ELR (cell line): ENCODE data around the gene ANKS1B.
"Not testable (repeated sequence)": the region's sequence is repeated elsewhere in the genome, so short reads cannot be mapped to it uniquely, and the experiment has no call there.

Source experiments
- DNase-seq: peaks from one replicate; pipeline ENCODE4 v3.0.0-alpha.2; 2015; ENCODE audit warnings: low read depth

The ANKS1B gene

DNA sequence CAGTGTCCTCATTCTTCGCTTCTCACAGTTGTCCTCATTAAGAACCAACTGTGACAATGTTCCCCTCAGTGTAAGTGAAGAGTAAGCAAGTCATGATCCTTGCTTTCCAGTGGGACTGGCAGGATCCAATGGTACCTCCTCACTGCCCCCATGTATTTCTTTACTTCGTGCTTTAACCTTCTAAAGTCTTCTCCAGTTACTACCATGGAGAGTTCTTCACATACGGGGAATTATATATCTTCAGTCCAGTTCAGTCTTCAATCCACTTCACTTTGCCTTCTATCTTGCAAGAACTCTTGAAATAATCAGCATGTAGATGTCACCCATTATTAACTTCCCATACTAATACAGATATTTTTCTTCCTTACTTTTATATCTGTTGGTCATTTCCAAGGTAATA lies 719.1 kb downstream of the ANKS1B start:
- no peak for DNase-seq

DNA sequence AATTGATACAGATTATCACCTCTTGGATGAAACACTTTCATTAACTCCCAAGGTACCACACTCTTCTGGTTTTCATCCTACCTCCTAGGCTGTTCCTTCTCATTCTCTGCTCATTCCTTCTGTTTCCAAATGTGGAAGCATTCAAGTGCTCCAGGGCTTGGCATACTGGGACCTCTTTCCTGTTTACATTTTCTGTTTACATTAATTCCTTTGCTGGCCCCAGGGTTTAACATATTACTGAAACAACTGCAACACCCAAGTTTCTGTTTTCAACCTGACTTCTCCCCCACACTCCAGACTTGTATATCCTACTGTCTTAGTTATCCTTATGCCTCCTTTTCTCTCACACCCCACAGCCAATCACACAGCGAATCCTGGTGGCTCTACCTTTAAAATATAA lies 723.5 kb downstream of the ANKS1B start:
- no peak for DNase-seq

DNA sequence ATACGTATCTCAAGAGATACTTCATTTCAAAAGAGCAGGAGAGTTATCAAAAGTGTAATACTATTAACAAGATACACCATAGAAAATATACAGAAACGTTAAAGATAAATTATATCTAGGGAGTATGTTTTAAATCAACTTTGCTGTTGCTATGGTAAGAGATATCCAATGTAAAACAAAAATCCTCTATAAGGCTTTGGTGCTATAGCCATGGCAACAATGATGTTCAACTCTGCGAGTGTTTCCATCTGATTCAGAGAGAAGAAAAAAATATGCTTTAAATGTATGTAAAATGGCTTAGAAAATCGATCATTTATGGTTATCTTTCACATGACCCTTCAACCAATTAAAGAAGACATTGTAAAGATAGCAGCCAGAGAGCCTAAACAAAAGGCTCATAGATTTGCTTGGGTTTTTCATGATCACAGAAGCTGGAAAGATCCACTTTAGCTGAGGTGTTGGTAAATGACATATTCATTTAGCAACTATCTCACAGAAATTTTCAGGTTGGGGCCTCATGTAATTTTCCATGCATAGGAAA lies 724.2 kb downstream of the ANKS1B start:
- DNase-seq = no peak

DNA sequence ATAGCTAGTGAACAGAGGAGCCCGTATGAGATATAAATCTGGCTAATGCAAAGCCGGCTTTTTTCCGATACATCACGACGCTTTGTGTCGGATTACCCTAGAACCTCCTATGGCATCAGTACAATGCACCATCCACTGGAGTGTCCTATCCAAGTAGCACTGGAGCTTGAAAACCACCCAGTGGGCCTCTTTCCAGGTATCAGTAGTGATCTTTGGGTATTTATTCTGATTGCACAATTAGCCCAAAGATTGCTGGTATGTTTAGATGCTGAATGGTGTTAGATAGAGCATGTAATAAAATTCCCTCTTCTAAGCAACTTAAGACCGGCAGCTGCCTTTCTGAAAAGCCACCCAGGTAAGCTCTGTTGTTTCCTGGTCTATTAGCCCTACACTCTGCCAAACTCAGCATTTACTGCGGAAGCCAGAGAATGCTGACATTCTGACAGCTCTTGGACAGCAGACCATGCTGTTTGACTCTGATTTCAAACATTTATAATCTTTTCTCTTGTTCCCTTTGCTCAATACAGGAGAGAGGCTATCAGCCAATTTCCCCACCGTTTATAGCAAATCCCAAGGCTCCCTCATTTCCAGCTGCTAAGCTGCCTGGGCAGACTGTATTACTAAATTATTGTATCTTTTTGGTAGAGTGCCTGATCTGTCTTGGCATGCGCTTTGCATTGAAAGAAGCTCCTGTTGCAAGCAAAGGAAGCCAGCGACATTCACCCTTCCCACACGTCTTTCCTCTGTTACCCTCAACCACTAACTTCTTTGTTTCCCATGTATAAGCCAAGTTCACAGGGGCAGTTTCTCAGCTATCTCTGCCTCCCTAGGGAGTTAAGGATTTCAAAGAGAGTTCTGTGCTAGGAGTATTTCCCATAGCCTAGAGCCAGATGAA lies 725.4 kb downstream of the ANKS1B start:
- no peak for DNase-seq

DNA sequence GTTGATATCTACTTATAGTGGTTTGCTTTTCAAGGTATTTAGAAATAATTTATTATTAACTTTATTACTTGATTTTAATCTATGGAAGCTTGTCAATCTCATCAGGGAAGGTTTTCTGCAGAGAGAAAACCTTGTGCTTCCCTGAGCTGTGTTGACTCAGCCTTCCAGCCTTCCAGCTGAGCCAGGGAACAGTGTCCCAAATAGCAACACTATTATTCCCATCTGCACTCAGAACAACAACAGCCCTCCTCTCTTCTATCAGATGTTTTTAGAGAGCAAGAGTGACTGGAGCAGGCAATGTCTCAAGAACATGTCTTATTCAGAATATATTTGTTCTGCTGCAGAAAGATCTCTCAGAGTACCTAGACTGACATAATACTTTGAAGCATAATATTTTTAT lies 727.1 kb downstream of the ANKS1B start:
- DNase-seq = no peak

DNA sequence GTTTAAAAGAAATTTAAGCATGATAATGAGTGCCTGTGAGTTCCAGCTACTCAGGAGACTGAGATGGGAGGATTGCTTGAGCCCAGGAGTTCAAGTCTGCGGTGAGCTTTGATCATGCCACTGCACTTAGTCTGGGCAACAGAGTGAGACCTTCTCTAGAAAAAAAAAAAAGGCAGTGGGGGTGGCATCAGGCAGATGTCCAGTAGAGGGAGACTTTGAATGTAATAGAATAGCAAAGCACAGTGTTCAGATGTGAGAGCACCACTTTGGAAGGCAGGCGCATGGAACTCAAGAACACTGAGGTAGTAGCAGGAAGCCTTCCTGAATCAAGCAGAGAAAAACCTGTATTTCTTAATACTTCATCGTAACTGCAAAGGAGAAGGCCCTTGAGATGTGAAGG lies 731.7 kb downstream of the ANKS1B start:
- DNase-seq = no peak

DNA sequence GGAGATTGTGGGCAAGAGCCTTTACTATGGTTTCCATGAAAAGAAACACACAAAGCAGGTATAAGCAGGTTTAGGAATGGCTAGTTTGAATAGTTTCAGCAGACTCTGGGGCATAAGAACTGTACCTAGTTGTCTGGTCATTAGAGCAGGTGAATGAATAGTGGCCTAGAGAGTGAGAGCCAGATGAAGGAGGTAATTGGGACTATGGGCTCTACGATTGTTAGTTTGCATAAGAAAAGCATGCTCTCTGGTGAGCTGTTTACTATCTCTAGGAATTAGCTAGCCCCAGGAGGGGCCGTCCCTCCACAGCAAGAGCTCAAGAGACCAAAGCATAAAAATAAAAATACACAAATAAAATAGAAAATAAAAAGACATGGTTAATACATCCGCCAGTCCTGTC lies 734.6 kb downstream of the ANKS1B start:
- DNase-seq = no peak

DNA sequence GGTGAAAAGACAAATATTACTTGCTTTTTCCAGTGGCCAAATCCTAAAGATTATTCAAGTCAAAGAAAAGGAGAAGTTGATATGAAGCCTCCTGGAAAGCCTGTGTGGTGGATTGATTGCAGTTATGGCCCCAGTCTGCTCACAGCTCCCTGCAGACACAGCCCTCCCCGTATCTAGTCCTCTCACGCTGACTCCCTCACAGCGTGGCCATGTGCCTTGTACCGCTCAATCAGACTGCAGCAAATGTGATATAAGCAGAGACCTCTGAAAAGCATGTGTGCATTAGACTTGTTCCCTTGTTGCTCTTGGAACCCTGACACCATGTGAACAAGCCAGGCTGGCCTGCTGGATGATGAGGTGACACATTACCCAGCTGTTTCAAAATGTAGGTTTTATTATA lies 735.2 kb downstream of the ANKS1B start:
- DNase-seq = no peak

DNA sequence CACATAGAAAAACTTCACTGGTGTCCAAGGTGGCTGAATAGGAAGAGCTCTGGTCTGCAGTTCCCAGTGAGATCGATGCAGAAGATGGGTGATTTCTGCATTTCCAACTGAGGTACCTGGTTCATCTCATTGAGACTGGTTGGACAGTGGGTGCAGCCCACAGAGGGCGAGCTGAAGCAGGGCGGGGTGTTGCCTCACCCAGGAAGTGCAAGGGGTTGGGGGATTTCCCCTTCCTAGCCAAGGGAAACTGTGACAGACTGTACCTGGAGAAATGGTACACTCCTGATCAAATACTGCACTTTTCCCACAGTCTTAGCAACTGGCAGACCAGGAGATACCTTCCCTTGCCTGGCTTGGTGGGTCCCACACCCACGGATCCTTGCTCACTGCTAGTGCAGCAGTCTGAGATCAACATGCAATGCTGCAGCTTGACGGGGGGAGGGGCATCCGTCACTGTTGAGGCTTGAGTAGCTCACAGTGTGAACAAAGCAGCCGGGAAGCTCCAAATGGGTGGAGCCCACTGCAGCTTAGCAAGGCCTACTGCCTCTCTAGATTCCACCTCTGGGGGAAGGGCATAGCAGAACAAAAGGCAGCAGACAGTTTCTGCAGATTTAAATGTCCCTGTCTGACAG lies 746.7 kb downstream of the ANKS1B start:
- not testable (repeated sequence) for DNase-seq

DNA sequence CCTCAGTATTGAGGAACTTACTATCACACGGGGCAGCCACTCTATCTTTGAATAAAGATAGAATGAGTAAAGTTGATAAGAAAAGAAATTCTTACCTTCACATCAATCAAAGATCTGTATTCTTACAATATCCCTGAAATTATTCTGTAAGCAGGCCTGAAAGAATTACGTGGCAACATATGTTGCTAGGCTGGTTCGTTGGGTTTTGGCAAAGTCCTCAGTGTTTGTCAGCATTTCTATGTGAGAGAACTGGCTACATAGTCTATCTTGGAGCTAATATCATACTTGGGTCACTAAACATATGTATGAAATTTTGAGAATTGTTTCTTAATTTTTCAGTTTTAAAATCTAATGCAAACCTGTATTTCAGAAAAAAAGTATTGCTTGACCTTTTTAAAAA lies 749.4 kb downstream of the ANKS1B start:
- DNase-seq = no peak

DNA sequence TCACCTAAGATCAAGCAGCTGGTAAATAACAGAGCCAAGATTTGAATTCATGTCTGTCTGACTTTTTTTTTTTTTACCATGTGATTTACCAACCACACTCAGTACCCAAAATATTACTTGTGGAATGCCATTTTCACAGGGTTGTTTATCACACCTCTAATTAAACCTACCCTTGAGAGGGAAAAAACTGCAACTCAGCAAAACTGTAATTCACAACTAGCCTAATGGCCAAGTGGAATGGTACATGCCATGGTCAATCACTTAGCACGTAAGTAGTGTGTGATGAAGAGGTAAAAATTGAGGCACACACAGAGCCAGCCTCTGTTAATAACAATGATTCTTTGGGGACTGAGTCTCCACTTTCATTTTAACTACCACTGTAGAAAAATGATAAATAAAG lies 750.0 kb downstream of the ANKS1B start:
- no peak for DNase-seq

DNA sequence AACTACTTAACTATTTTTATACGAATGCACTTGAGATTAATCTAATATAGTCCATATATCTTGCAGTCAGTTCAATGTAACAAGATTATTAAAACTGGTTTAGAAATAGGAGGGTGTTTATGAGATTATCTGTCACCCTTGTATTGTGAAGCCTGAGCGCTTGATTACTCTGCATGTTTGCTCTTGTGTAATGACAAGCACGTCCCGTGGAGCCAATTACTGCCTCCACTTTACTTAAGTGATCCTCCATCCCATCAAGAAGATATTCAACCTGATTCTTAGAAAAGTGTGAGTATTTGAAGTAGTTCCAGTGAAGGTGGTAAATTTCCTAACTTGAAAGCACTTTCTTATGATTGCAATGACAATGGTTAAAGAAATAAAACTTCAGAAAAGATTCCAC lies 752.4 kb downstream of the ANKS1B start:
- DNase-seq = no peak

DNA sequence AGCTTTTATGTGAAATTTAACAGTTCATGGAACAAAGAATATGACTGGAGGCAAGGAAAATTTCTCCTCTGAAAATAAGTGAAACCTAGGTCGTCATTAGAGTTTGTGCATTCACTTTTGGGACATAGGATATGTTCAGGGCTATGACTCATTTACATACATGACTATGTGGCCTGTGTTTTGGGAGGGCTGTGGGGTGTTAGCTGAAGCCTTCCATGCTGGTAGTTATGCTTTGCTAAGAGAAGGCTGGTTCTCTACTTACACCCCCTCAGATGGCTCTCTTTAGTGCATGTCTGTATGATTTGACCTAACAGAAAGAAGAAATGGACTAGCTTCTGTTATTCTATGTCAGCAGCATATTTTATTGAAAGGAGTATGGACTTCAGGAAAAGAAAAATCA lies 753.7 kb downstream of the ANKS1B start:
- DNase-seq = no peak

DNA sequence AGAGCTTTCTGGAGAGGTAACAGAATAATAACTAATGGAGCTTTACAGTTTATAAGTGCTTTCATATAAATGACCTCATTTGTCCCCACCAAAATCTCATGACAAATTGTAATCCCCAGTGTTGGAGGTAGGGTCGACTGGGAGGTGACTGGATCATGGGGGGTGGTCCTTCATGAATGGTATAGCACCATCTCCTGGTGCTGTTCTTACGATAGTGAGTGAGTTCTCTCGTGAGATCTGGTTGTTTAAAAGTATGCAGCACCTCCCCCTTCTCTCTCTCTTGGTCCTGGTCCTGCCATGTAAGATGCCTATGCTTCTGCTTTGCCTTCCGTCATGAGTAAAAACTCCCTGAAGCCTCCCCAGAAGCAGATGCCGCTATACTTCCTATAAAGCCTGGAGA lies 760.5 kb downstream of the ANKS1B start:
- DNase-seq = no peak

DNA sequence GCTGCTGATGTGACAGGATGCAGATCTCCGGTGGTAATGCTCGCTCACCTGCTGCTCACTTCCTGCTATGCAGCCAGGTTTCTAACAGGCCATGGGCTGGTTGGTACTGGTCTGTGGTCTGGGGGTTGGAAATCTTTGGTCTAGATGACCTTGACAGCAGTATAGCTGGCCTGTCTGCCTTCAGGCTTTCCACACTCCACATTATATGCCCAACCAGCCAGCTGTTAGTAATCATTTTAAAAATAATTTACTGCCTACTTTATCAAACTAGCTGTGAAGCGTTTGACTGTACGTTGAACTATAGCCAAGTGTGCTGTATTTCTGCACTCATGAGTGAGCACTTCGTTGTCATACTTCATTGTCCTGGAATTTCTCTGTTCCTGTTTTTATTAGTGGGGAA lies 761.2 kb downstream of the ANKS1B start:
- DNase-seq = no peak

DNA sequence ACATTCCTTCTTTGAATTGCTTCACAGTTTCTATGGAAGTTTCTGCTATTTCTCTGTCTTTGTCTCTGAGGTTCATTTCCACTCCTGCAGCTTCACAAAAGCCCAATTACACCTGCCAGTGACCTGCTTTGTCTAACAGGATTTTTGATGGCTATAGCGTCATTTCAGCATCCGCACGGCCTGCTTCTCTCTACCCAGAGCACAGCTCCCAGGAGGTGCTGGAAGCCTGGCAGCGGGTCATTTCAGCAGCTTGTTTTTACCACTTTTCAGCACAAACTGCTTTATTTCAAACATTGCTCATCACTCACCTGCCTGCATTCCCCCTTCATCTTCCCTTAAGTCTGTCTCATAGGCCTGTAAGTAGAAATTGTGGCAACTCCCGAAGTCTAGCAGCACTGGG lies 771.7 kb downstream of the ANKS1B start:
- no peak for DNase-seq

DNA sequence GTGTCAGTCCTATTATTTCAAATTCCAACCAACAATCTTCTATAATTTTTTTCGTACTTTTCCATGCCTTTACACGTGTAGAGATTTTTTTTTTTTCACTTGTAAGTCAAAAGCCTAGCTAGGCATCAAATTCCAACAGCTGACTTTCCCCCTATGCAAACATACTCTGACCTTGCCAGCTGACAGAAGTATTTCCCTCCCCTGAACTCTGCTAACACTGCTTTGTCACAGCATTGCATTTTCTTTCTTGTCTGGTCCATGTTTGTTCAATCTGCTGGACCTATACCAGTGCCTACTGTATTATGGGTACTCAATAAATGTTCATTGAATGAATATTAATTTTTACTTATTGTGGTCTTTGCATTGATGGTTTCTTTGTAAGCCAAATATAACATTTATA lies 772.5 kb downstream of the ANKS1B start:
- DNase-seq = no peak

DNA sequence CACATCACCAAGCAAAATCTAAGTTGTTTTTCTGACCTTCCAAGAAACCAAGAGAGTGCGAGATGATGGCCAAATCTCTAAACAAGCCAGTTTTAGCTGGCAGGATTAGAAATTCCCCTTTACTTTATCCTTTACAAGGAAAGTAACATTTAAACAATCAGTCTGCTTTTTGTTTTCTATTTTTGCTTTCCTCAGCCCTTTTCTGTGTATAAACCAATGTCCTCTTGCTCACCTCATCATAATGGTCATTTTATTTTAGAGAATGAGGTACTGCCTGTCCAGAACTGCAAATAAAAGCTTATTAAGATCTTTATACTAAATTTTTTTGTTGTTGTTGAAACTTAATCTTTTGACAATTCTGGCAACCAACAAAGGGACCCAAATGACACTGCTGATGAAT lies 779.6 kb downstream of the ANKS1B start:
- no peak for DNase-seq

DNA sequence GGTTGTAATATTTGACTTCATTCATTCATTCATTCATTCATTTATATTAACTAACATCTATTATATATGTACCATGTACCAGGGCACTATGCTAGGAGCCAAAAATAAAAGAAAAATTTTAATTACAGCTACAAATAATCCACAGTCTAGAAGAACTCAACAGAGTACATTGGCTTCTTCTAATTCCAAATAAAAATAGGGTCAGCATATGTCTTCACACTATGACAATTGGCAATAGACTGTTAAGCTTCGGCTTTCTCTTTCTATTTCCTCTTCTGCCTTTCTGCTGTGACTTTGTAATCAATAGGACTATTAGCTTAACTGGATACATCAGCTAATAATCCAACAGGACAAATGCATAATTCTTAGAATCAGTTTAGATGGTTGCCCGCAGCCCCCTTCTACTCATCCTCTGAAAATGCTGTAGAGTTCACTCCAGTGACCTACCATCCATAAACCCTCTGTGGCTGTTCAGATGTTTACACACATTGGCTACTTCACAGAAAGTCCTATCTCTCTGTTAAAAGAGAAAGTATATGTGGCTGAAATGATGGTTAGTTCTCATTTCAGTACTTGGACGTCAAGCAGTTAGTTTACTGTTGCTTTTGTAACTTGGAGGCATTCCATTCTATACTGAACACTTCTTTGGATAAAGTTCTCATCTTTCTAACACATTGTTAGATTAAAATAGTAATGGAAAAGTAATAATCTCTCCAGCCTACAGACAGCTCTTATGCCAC lies 782.7 kb downstream of the ANKS1B start:
- DNase-seq = no peak

DNA sequence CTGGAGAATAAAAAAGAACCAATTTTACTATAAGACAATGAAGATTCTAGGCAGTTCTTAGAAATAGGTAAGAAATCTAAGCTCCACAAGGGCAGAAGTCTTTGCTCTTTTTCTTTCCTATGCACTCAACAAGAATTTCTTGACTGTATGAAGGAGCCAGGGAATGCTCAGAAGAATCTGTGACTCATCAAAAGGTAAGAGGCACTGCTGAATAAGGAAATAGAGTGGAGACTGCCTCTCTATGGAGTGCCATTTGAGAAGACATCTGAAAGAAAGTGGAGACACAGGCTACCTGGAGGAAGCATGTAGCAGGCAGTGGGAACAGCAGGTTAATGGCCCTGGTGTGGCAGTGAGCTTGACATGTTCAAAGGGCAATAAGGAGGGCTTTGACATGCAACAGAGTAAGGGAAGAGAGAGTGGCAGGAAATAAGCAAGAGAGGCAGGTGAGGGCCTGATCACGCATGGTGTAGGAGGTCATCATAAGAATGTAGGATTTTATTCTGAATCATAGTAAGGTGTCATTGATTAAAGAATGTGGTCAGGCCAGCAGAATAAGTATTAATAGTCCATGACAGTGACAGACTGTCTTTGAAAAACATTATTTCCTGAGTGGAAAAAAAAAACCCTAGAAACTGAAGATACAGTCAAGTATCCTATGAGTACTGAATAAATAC lies 783.9 kb downstream of the ANKS1B start:
- no peak for DNase-seq

DNA sequence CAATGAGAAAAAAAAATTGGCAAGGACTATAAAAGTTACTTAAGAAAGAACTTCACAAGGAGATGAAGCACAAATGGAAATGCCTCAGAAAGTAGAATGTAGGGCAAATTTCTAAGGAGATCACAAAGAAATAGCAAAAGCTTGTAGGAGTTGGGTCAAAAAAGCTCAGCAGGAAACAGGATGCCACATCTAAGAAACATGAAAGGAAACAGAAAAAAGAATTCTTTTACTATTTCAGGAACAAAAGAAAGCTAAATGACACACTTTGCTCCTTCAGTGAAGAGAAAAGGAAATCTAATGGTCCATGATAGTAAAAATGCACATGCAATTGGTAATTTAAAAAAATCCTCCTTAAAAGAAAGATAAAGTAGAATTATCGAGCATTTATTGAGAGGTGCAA lies 789.3 kb downstream of the ANKS1B start:
- DNase-seq = no peak

DNA sequence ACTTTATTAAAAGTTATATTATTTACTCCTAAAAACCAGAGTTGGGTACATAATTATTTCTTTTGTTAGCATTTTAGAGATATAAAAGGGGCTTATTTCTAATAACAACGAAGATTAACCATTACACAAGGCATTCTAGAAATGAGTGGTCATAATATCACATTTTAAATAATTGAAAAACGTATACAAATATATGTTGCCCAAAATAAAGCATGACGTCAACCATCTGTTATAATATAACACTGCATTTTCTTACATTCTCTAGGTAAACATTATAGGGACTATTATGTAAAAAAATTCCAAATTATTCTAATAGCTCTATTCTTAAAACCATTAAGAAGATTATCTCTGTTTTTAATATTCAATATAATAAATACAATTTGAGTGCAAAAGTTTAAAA lies 792.2 kb downstream of the ANKS1B start:
- DNase-seq = no peak
